Kidney (tissue), 14 donors: Measurements from ENCODE around the gene WNT6. TPM values are rescaled to one million over a fixed set of nuclear protein-coding genes. Genes with fewer than 3 reads are reported as not detected.

Experiments used
- DNase-seq, 5 donors: peaks; one replicate each; pipeline ENCODE4 v3.0.0-alpha.2; 2013 to 2020
- FAIRE-seq: peaks from 2 replicates; lab custom pipeline; 2012; peaks lifted over from hg19 to GRCh38; lab: Jason Lieb, UNC
- H3K27ac ChIP-seq, 2 donors: one replicate each; pipeline ENCODE4 v1.7.0; 2013; ENCODE audit warnings: low read depth in 2 of 2, low read length in 2 of 2, inconsistent platforms in 1 of 2
- H3K27me3 ChIP-seq: one replicate; pipeline ENCODE4 v1.7.1; 2013; ENCODE audit warnings: low read length, inconsistent platforms; ENCODE audit not compliant: control insufficient read depth, insufficient read depth
- H3K36me3 ChIP-seq, 3 donors: one replicate each; pipeline versions ENCODE4 v1.7.0 to v1.7.1; 2013; ENCODE audit warnings: low read length in 3 of 3, control low read depth in 1 of 3, inconsistent platforms in 1 of 3; ENCODE audit not compliant: insufficient read depth in 3 of 3, control insufficient read depth in 2 of 3
- H3K4me1 ChIP-seq, 3 donors: one replicate each; pipeline versions ENCODE4 v1.7.0 to v1.7.1; 2013; ENCODE audit warnings: low read length in 3 of 3, inconsistent platforms in 1 of 3, low read depth in 1 of 3; ENCODE audit not compliant: control insufficient read depth in 2 of 3, insufficient read depth in 2 of 3
- H3K4me3 ChIP-seq, 3 donors: one replicate each; pipeline versions ENCODE4 v1.7.0 to v1.8.1; 2013; ENCODE audit warnings: low read length in 3 of 3, control low read depth in 1 of 3, inconsistent platforms in 1 of 3
- H3K9ac ChIP-seq, 3 donors: one replicate each; pipeline versions ENCODE4 v1.7.0 to v1.7.1; 2013; ENCODE audit warnings: low read length in 3 of 3, control low read depth in 1 of 3, inconsistent platforms in 1 of 3
- H3K9me3 ChIP-seq, 3 donors: one replicate each; pipeline versions ENCODE4 v1.7.0 to v1.7.1; 2013; ENCODE audit warnings: low read length in 3 of 3, control low read depth in 1 of 3, inconsistent platforms in 1 of 3; ENCODE audit not compliant: control insufficient read depth in 2 of 3, insufficient read depth in 1 of 3
- intact Hi-C: fragments of 100-400 bp; cut with DNase I; formaldehyde crosslinking; loops from one replicate; pipeline ENCODE4 v1.11.1; 2022
- polyA plus RNA-seq: library from polyadenylated mRNA; stranded (reverse); fragments of 350-450 nt; fragmentation: Illumina TruSeq; extraction: RNeasy Lipid Tissue Mini Kit (QIAGEN cat#74804); gene quantifications from one replicate; pipeline ENCODE4 v1.2.3, GENCODE V29; 2014; ENCODE audit warnings: low read depth, low replicate concordance; ENCODE audit not compliant: insufficient read depth
- total RNA-seq: library from RNA; stranded (reverse); fragmentation: NEBNext Ultra II Directional; extraction: Animal tissue kit (Norgen Biotek cat#: 25700); gene quantifications from one replicate; pipeline ENCODE4 v1.2.1, GENCODE V29; 2021
- TF ChIP-seq, protein P1 (sequence below): IDR thresholded peaks from 3 replicates; pipeline ENCODE4 v1.5.1; 2012; ENCODE audit warnings: mild to moderate bottlenecking, moderate library complexity, borderline replicate concordance; ENCODE audit not compliant: insufficient read depth; ENCODE audit errors: extremely low read depth
- donor health status: control.
- donor health status: control.
- donor health status: control.
- donor health status: control.
- donor health status: control.
- donor health status: DM: yes; HTN: yes; CAD: no.
- donor health status: Normal renal cell carcinoma (clear cell type).

The WNT6 gene
- total and polyA plus RNA-seq, 2 donors from 2014 or later: 0.57 to 0.75 TPM

DNA sequence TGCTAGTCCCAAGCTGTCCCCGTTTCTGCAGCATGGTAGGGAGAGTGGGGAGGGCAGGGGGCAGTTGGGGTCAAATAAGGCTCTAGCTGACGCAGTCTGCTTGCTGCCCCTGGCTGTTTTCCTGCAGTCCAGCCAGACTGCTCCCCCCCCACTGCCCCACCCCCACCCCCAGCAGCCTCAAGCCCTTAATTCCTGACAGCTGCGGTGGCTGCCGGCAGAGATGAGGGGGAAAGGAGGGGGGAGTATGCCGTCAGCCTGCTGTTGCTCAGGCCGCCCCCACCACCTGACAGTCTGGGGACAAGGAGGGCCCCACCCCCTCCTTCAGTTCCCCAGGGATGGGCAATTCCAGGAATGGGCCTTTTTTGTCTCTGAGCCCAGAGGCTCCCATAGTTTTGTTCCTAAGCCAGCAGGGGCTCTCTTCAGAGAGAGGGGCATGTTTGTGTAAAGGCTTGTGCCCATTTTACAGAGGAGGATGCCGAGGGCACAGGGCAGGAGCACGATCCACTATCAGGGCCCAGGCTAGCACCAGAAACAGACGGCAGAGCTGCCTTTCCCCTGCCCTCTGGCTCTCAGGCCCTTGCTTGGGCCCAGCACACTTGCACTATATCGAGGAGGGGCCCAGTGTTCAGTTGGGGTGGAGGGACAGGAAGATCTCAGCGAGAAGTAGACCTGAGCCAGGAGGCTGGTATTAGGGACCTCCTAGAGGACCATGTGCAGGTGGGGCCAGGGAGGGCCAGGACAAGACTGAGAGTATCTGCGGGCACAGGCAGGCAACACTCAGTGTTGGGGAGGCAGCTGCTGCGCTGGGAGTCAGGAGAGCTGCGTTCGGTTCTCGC is 19.5 kb downstream of the WNT6 start:
- H3K27me3 ChIP-seq: peaks cover 44% of the 10 kb centered on the region
- H3K9ac ChIP-seq: no peak overlapping the region
- intact Hi-C loops: no loop called here
- peak in 2 of 5 donors; percentile 57 to 59 for DNase-seq
- no peak for FAIRE-seq
- no peaks in the 10 kb centered on the region for H3K36me3 ChIP-seq
- TF ChIP-seq, protein P1, sequence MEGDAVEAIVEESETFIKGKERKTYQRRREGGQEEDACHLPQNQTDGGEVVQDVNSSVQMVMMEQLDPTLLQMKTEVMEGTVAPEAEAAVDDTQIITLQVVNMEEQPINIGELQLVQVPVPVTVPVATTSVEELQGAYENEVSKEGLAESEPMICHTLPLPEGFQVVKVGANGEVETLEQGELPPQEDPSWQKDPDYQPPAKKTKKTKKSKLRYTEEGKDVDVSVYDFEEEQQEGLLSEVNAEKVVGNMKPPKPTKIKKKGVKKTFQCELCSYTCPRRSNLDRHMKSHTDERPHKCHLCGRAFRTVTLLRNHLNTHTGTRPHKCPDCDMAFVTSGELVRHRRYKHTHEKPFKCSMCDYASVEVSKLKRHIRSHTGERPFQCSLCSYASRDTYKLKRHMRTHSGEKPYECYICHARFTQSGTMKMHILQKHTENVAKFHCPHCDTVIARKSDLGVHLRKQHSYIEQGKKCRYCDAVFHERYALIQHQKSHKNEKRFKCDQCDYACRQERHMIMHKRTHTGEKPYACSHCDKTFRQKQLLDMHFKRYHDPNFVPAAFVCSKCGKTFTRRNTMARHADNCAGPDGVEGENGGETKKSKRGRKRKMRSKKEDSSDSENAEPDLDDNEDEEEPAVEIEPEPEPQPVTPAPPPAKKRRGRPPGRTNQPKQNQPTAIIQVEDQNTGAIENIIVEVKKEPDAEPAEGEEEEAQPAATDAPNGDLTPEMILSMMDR: no peak
- H3K9me3 ChIP-seq: no peaks in the 10 kb centered on the region
- no peak overlapping the region for H3K27ac ChIP-seq
- H3K4me3 ChIP-seq: no peak overlapping the region
- peaks cover 0 to 12% (median 4%) of the 10 kb centered on the region in 3 donors for H3K4me1 ChIP-seq

DNA sequence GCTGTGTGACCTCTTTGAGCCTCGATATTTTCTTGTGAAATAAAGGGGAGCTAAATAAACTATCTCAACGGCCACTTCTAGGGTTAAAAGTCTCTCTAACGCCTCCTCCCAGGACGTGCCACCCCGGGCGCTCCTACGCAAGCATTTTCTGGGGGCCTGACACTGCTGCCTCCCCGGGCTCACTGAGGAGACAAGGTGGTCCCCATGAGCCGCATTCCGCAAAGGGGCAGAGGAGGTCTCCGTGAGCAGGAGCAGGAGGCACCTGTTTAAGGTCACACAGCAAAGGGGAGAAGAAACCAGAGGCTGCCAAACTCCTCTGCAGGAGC is 20.1 kb downstream of the WNT6 start:
- peaks cover 38% of the 10 kb centered on the region for H3K27me3 ChIP-seq
- TF ChIP-seq, protein P1: no peak
- no peak overlapping the region for H3K27ac ChIP-seq
- no peaks in the 10 kb centered on the region for H3K36me3 ChIP-seq
- FAIRE-seq (no peak), DNase-seq (no peak)
- H3K4me1 ChIP-seq: peaks cover 0 to 12% (median 4%) of the 10 kb centered on the region in 3 donors
- no peak overlapping the region for H3K9ac ChIP-seq
- H3K9me3 ChIP-seq: no peaks in the 10 kb centered on the region
- H3K4me3 ChIP-seq: no peak overlapping the region
- intact Hi-C loops: no loop called here

DNA sequence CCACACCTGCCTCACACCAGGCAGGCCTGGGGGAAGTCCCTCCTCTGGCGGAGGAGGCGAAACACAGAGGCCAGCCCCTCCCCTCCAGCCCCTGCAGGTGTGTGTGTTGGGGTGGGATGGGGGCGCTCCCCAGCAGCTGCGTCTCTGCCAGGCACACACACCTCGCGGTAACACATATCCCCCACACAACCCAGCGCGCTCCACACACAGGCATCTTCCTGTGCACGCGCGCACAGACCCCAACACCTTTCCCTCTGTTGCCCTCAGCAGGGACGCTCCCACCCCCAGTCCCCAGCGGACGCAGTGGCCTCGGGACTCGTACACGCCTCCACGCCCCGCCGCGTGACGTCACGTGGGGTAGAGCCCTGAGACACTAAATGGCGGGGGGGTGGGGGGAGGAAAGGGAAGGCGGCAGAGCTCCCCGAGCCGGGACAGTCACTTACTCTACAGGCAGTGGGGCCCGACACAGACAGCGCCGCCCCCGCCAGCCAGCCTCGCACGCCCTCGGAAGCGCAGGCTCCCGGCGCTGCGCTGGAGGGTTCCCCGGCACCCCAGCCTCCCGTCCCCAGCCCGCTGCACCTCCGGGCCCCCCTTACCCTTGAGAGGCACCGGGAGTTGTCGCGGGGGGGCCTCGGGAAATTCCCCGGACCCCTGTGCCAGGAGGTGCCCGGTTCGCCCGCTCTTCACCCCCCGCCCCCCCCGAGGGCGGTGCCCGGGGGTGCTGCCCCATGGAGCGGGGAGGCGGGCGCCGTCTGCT is 20.7 kb downstream of the WNT6 start, which contains the start of gene WNT10A:
TSS of gene WNT10A (plus strand) at position 751 of the 757 bp plus-strand sequence. CDS start 144 bp downstream, outside the sequence.
- intact Hi-C loops: no loop called here
- Histone ChIP-seq H3K4me3 (no peak within 1 kb of the TSS), H3K27me3 (peaks cover 36% of the 10 kb centered on the region), H3K4me1 (peaks cover 0 to 12% (median 4%) of the 10 kb centered on the region in 3 donors), H3K36me3 (no peaks in the 10 kb centered on the region), H3K9ac (no peak within 1 kb of the TSS), H3K9me3 (no peaks in the 10 kb centered on the region), H3K27ac (no peak within 1 kb of the TSS)
- DNase-seq: peak in 3 of 5 donors; percentile 47 to 95 (median 76)
- TF ChIP-seq, protein P1: no peak
- no peak for FAIRE-seq
